HCT116 (cell line): ENCODE data around the gene GLI3. TPM values are rescaled to one million over a fixed set of nuclear protein-coding genes. Genes with fewer than 3 reads are reported as not detected.
A peak's percentile ranks its signal among the peaks of the same experiment; 100 is the strongest.

Experiments
- ATAC-seq: fragments of 200-7000 bp; cut with Tn5 transposase; 2 replicates; pipeline ENCODE4 v1.9.1; 2020; ENCODE audit warnings: mild to moderate bottlenecking, moderate library complexity
- BruUV-seq: library from RNA; stranded (reverse); fragments of 400-500 nt; replicated peaks from 2 replicates; lab custom pipeline; 2021; lab: Mats Ljungman, UMichigan
- CTCF ChIA-PET: fragments of 300-600 bp; sonication (Branson Sonifier 250); formaldehyde crosslinking; loops from one replicate; lab custom pipeline; 2021; ENCODE audit warnings: antibody characterized with exemption; lab: Charles Lee
- POLR2A ChIA-PET: fragments of 300-600, 350-600 bp; sonication (Branson Sonifier 250); formaldehyde crosslinking; loops from one replicate; lab custom pipeline; 2021; ENCODE audit warnings: antibody characterized with exemption; lab: Charles Lee
- RAD21 ChIA-PET, 2 experiments: fragments of 300-600 bp; sonication (Branson Sonifier 250); formaldehyde crosslinking; loops; one replicate each; lab custom pipeline; 2023; ENCODE audit warnings: low total read pairs in 2 of 2; ENCODE audit not compliant: uncharacterized antibody in 2 of 2, unreplicated experiment in 2 of 2, low non-redundant PET in 1 of 2; lab: Charles Lee
- DNase-seq: peaks from one replicate; pipeline ENCODE4 v3.0.0-alpha.2; 2010; ENCODE audit warnings: low read depth, low spot score
- H2AFZ ChIP-seq: fragments of 200-600 bp; shearing (Covaris generic), sonication (generic); 2 replicates; pipeline ENCODE4 v1.6.1; 2017; ENCODE audit warnings: low read depth, mixed run types, mixed read lengths, antibody characterized with exemption, low read length; ENCODE audit not compliant: poor library complexity, severe bottlenecking
- H3K27ac ChIP-seq: 2 replicates; pipeline ENCODE4 v1.5.1; 2012; ENCODE audit warnings: low read depth, low read length
- H3K27me3 ChIP-seq: fragments of 200-600 bp; sonication (generic); 2 replicates; pipeline ENCODE4 v1.6.1; 2016; ENCODE audit warnings: mixed run types, low read length, mixed read lengths; ENCODE audit not compliant: insufficient read depth
- H3K36me3 ChIP-seq, 2 experiments: fragments of 200-500 bp in 1 of 2; fragments of 200-600 bp in 1 of 2; sonication (Bioruptor generic) in 1 of 2; sonication (generic) in 1 of 2; 2 replicates each; pipeline versions ENCODE4 v1.5.1 to v1.6.1; 2014 to 2016; ENCODE audit warnings: low read length in 2 of 2, inconsistent platforms in 1 of 2, mixed read lengths in 1 of 2, mixed run types in 1 of 2; ENCODE audit not compliant: insufficient read depth in 2 of 2, control insufficient read depth in 1 of 2
- H3K4me1 ChIP-seq, 2 experiments: fragments of 200-600 bp in 1 of 2; sonication (generic) in 1 of 2; 2 replicates each; pipeline versions ENCODE4 v1.5.1 to v1.6.1; 2012 to 2017; ENCODE audit warnings: low read length in 2 of 2, inconsistent platforms in 1 of 2, mild to moderate bottlenecking in 1 of 2, mixed read lengths in 1 of 2, mixed run types in 1 of 2, moderate library complexity in 1 of 2; ENCODE audit not compliant: insufficient read depth in 2 of 2, control insufficient read depth in 1 of 2
- H3K4me2 ChIP-seq: fragments of 200-600 bp; sonication (generic); 2 replicates; pipeline ENCODE4 v1.6.1; 2017; ENCODE audit warnings: mixed run types, low read length, mixed read lengths
- H3K4me3 ChIP-seq, 2 experiments: fragments of 200-600 bp in 1 of 2; sonication (generic) in 1 of 2; replicated peaks in 1 of 2; 2 replicates each; pipeline ENCODE4 v1.5.1; 2011 to 2016; ENCODE audit warnings: low read length in 2 of 2, control low read depth in 1 of 2, low read depth in 1 of 2, mild to moderate bottlenecking in 1 of 2, mixed read lengths in 1 of 2, mixed run types in 1 of 2
- H3K79me2 ChIP-seq: fragments of 200-600 bp; sonication (generic); 2 replicates; pipeline ENCODE4 v1.6.1; 2017; ENCODE audit warnings: mild to moderate bottlenecking, mixed run types, low read length, moderate library complexity, mixed read lengths; ENCODE audit not compliant: insufficient read depth
- H3K9ac ChIP-seq: fragments of 200-600 bp; sonication (generic); 2 replicates; pipeline ENCODE4 v1.6.1; 2016; ENCODE audit warnings: low read length, mixed read lengths
- H3K9me2 ChIP-seq: fragments of 200-600 bp; sonication (generic), shearing (Covaris generic); 2 replicates; pipeline ENCODE4 v1.6.1; 2017; ENCODE audit warnings: mixed run types, mild to moderate bottlenecking, moderate library complexity; ENCODE audit not compliant: insufficient read depth
- H3K9me3 ChIP-seq, 2 experiments: fragments of 200-500 bp in 1 of 2; fragments of 200-600 bp in 1 of 2; sonication (Bioruptor generic) in 1 of 2; sonication (generic) in 1 of 2; 2 replicates each; pipeline ENCODE4 v1.6.1; 2014 to 2017; ENCODE audit warnings: low read length in 2 of 2, mixed read lengths in 2 of 2, inconsistent platforms in 1 of 2, low read depth in 1 of 2, mild to moderate bottlenecking in 1 of 2, mixed run types in 1 of 2, moderate library complexity in 1 of 2; ENCODE audit not compliant: control insufficient read depth in 1 of 2, insufficient read depth in 1 of 2
- H4K20me1 ChIP-seq: fragments of 200-600 bp; sonication (generic), shearing (Covaris generic); 2 replicates; pipeline ENCODE4 v1.6.1; 2017; ENCODE audit warnings: mixed run types, mild to moderate bottlenecking, moderate library complexity; ENCODE audit not compliant: insufficient read depth
- EGR1 ChIP-seq: IDR thresholded peaks from 2 replicates; pipeline ENCODE4 v1.6.1; 2012; ENCODE audit warnings: low read depth
- ELF1 ChIP-seq: IDR thresholded peaks from 2 replicates; pipeline ENCODE4 v1.6.1; 2012; ENCODE audit warnings: low read depth, borderline replicate concordance
- FOSL1 ChIP-seq: IDR thresholded peaks from 2 replicates; pipeline ENCODE4 v1.6.1; 2012; ENCODE audit warnings: low read depth
- POLR2A ChIP-seq: IDR thresholded peaks from 2 replicates; pipeline ENCODE4 v1.7.0; 2011; ENCODE audit warnings: borderline replicate concordance; ENCODE audit not compliant: insufficient read depth, insufficient read length; ENCODE audit errors: extremely low read depth
- RAD21 ChIP-seq: IDR thresholded peaks from 2 replicates; pipeline ENCODE4 v1.6.1; 2012; ENCODE audit warnings: low read depth, mild to moderate bottlenecking
- SP1 ChIP-seq: IDR thresholded peaks from 2 replicates; pipeline ENCODE4 v1.6.1; 2012; ENCODE audit warnings: low read depth
- SRF ChIP-seq: IDR thresholded peaks from 2 replicates; pipeline ENCODE4 v1.6.1; 2012; ENCODE audit warnings: low read depth
- TCF7L2 ChIP-seq: IDR thresholded peaks from 2 replicates; pipeline ENCODE4 v1.7.0; 2011; ENCODE audit warnings: borderline replicate concordance, inconsistent platforms; ENCODE audit not compliant: insufficient read depth, insufficient read length; ENCODE audit errors: extremely low read depth
- ZFX ChIP-seq: fragments of 450-650 bp; IDR thresholded peaks from 2 replicates; pipeline ENCODE4 v1.6.1; 2017
- intact Hi-C: fragments of 100-400 bp; cut with micrococcal nuclease; formaldehyde crosslinking; loops from 2 replicates; pipeline ENCODE4 v1.10.0; 2022
- total RNA-seq: library from RNA; stranded (reverse); gene quantifications from one replicate; pipeline ENCODE4 v1.2.1, GENCODE V29; 2021; ENCODE audit not compliant: unreplicated experiment
- TF ChIP-seq, protein P1 (sequence below): IDR thresholded peaks from 2 replicates; pipeline ENCODE4 v1.6.1; 2012
- TF ChIP-seq, protein P2 (sequence below): IDR thresholded peaks from 2 replicates; pipeline ENCODE4 v1.6.1; 2012
- TF ChIP-seq, protein P3 (sequence below): IDR thresholded peaks from 2 replicates; pipeline ENCODE4 v1.6.1; 2012; ENCODE audit warnings: low read depth

The GLI3 gene
- total RNA-seq, 1 experiment from 2014 or later: 0.07 TPM

DNA sequence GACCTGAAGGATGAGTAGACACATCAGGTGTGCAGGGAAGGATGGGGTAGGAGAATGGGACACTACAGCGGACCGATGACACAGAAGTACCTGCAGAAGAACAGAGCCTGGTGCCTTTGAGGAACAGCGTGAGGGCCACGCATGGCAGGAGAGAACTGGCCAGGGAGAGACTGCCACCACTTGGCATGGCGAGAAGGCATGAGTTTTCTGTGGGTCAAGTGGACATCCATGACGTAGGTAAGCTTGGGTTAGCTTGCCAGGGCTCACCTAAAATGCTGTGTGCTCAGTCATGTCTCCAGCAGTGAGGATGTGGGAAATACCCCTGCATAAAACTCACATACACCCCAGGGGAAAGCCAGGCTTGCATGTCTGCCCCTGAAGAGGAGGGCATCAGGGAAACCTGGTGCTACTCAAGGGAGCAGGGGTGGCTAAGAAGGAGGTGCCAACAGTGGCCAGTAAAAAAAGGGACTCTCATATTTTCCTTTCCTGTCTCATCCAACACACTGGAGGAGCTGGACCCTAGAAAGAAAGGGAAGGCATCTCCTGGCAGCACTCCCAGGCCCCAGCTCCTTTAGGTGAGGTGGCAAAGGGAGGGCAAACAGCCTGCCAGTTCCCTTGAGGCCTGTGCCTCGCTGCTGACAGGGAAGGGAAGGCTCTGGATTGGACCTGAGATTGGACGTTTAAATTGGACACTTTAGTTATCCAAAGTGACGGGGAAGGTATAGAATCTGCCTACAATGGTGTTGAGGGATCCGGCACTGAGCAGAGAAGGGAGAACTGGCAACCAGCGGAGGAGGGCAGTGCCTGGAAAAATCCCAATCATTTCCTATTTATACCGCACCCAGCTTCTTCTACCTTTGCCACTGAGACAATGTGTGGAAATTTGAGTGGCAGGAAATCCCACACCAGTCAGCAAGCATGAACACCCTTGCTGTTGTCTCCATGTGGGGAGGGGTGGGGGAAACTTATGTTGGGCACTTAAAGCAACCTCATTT, 255.7 kb downstream of the GLI3 start:
- Histone ChIP-seq H3K4me1 (no peaks in the 10 kb centered on the region), H3K9ac (no peak overlapping the region), H2AFZ (no peak overlapping the region), H3K27ac (no peak overlapping the region), H3K79me2 (no peaks in the 10 kb centered on the region), H3K9me2 (no peaks in the 10 kb centered on the region), H4K20me1 (no peaks in the 10 kb centered on the region), H3K36me3 (no peaks in the 10 kb centered on the region), H3K27me3 (peaks cover 7% of the 10 kb centered on the region; the same call in 1 of the 2 replicates), H3K9me3 (no peaks in the 10 kb centered on the region), H3K4me3 (no peak overlapping the region), H3K4me2 (no peak overlapping the region)
- intact Hi-C loops: no loop called here
- CTCF ChIA-PET: interaction anchor here (0.9 kb wide), 1 partner anchor 895 kb away, joined by 3 read pairs; no protein-coding TSS in a partner anchor
- POLR2A ChIA-PET: no interaction called here
- ATAC-seq: no peak
- no peak for TF ChIP-seq RAD21
- no peak for TF ChIP-seq TCF7L2
- no peak for TF ChIP-seq FOSL1
- TF ChIP-seq, protein P1, sequence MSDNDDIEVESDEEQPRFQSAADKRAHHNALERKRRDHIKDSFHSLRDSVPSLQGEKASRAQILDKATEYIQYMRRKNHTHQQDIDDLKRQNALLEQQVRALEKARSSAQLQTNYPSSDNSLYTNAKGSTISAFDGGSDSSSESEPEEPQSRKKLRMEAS: no peak
- no peak for TF ChIP-seq SRF
- DNase-seq: no peak
- no TSS peak for BruUV-seq
- RAD21 ChIA-PET: no interaction called here

DNA sequence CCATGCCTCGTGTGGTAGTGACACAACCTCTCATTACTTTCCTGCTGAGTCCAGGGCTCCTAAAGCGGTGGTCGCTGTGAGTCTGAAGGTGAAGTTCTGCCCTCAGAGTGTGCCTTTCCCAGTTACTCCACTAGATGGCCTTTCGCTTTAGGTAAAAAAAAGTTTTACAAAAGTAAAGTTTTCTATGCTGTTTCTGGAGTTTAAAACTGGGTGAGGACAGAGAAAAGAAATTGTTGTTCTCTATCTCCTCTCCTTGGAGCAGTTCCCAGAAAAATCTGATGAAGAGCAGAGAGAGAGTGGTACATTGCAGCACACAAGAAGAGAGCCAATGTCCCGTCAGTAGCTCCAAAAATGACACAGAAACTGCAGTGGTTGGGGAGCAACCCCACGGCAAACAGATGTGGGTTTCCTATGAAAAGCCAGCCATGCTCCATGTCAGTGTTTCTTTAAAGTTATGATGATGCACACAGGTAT, 257.1 kb downstream of the GLI3 start:
- ChIA-PET CTCF (interaction anchor here (0.7 to 1.2 kb wide), 4 partner anchors 37 to 907 kb away, joined by 3 to 4 read pairs (median 3); no protein-coding TSS in a partner anchor), RAD21 (no interaction called here), POLR2A (no interaction called here)
- H3K4me2 ChIP-seq: no peak overlapping the region
- H3K36me3 ChIP-seq: no peaks in the 10 kb centered on the region
- peaks cover 14% of the 10 kb centered on the region for H3K27me3 ChIP-seq
- no TSS peak for BruUV-seq
- H3K4me1 ChIP-seq: no peaks in the 10 kb centered on the region
- no peak overlapping the region for H3K4me3 ChIP-seq
- no peak overlapping the region for H3K9ac ChIP-seq
- no peaks in the 10 kb centered on the region for H3K79me2 ChIP-seq
- no peak overlapping the region for H3K27ac ChIP-seq
- intact Hi-C loops: loop anchor here (2.0 to 10.0 kb wide), 3 partner anchors 715 to 905 kb away; no protein-coding TSS in a partner anchor
- no peaks in the 10 kb centered on the region for H3K9me3 ChIP-seq
- no peaks in the 10 kb centered on the region for H4K20me1 ChIP-seq
- H3K9me2 ChIP-seq: no peaks in the 10 kb centered on the region
- DNase-seq (peak; percentile 3), ATAC-seq (peak; percentile 66; the same call in 1 of the 2 replicates)
- no peak overlapping the region for H2AFZ ChIP-seq
- TF ChIP-seq, protein P2, sequence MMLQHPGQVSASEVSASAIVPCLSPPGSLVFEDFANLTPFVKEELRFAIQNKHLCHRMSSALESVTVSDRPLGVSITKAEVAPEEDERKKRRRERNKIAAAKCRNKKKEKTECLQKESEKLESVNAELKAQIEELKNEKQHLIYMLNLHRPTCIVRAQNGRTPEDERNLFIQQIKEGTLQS: no peak
- TF ChIP-seq EGR1 (no peak), ZFX (no peak), POLR2A (no peak), FOSL1 (no peak), RAD21 (peak; percentile 24), SP1 (no peak), ELF1 (no peak)
- TF ChIP-seq, protein P3, sequence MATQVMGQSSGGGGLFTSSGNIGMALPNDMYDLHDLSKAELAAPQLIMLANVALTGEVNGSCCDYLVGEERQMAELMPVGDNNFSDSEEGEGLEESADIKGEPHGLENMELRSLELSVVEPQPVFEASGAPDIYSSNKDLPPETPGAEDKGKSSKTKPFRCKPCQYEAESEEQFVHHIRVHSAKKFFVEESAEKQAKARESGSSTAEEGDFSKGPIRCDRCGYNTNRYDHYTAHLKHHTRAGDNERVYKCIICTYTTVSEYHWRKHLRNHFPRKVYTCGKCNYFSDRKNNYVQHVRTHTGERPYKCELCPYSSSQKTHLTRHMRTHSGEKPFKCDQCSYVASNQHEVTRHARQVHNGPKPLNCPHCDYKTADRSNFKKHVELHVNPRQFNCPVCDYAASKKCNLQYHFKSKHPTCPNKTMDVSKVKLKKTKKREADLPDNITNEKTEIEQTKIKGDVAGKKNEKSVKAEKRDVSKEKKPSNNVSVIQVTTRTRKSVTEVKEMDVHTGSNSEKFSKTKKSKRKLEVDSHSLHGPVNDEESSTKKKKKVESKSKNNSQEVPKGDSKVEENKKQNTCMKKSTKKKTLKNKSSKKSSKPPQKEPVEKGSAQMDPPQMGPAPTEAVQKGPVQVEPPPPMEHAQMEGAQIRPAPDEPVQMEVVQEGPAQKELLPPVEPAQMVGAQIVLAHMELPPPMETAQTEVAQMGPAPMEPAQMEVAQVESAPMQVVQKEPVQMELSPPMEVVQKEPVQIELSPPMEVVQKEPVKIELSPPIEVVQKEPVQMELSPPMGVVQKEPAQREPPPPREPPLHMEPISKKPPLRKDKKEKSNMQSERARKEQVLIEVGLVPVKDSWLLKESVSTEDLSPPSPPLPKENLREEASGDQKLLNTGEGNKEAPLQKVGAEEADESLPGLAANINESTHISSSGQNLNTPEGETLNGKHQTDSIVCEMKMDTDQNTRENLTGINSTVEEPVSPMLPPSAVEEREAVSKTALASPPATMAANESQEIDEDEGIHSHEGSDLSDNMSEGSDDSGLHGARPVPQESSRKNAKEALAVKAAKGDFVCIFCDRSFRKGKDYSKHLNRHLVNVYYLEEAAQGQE: no peak
